RWPE1 (cell line): ENCODE data around the gene RDH5.

Experiments
- CTCF ChIA-PET: fragments of 350-600 bp; sonication (Branson Sonifier 250); formaldehyde crosslinking; extraction: SDS; loops from one replicate; lab custom pipeline; 2021; lab: Yijun Ruan, JAX
- POLR2A ChIA-PET: fragments of 400-600 bp; formaldehyde crosslinking; extraction: SDS; loops from one replicate; lab custom pipeline; 2020; ENCODE audit warnings: antibody characterized with exemption; ENCODE audit not compliant: low non-redundant PET; lab: Yijun Ruan, JAX
- DNase-seq: peaks from one replicate; pipeline ENCODE4 v3.0.0; 2012; ENCODE audit warnings: low spot score
- H3K27ac ChIP-seq: fragments of 450-650 bp; 2 replicates; pipeline ENCODE4 v1.5.1; 2017
- TF ChIP-seq, protein P1 (sequence below): fragments of 450-650 bp; conservative IDR thresholded peaks from 2 replicates; pipeline ENCODE4 v1.5.1; 2017; ENCODE audit warnings: low read depth, mild to moderate bottlenecking

Gene RDH5

DNA sequence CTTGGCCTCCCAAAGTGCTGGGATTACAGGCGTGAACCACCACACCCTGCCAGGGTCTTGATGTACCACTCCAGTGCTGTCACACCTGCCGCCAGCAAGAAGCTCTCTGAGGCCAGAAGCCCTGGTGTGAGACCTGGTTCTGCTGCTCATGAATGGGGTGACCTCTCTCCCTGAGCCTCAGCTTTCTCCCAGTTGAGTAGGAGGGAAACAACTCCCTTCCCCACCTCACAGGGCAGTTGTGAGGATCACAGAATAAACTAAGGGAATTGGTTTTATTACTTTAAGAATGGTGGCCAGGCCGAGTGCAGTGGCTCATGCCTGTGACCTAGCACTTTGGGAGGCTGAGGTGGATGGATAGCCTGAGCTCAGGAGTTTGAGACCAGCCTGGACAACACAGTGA lies 14.4 kb downstream of the RDH5 start:
- peak overlapping the region; percentile 19 for H3K27ac ChIP-seq
- TF ChIP-seq, protein P1, sequence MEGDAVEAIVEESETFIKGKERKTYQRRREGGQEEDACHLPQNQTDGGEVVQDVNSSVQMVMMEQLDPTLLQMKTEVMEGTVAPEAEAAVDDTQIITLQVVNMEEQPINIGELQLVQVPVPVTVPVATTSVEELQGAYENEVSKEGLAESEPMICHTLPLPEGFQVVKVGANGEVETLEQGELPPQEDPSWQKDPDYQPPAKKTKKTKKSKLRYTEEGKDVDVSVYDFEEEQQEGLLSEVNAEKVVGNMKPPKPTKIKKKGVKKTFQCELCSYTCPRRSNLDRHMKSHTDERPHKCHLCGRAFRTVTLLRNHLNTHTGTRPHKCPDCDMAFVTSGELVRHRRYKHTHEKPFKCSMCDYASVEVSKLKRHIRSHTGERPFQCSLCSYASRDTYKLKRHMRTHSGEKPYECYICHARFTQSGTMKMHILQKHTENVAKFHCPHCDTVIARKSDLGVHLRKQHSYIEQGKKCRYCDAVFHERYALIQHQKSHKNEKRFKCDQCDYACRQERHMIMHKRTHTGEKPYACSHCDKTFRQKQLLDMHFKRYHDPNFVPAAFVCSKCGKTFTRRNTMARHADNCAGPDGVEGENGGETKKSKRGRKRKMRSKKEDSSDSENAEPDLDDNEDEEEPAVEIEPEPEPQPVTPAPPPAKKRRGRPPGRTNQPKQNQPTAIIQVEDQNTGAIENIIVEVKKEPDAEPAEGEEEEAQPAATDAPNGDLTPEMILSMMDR = no peak
- POLR2A ChIA-PET = no interaction called here
- CTCF ChIA-PET = interaction anchor here (0.6 kb wide), 1 partner anchor 371 kb away, joined by 4 read pairs; no protein-coding TSS in a partner anchor
- no peak for DNase-seq

DNA sequence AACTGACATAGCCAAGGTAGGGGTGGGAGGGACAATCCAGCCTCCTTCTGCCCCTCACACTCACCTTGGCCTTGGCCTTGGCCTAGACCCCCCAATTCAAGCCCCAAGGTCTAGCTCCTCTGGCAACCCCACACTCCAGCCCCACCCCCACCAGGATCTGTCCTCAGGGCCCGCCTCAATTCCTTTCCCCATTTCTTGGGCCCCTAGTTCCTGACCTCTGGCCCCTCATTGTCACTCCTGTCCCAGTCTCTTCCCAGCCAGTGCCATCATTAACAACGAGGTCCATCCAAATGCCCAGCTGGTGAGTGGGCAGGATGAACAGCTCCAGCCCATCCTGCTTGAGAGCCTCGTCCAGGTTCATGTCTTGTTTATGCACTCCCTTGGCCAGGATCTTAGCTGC lies 15.9 kb downstream of the RDH5 start:
- no peak overlapping the region for H3K27ac ChIP-seq
- POLR2A ChIA-PET = no interaction called here
- TF ChIP-seq, protein P1 = no peak
- CTCF ChIA-PET = no interaction called here
- no peak for DNase-seq

DNA sequence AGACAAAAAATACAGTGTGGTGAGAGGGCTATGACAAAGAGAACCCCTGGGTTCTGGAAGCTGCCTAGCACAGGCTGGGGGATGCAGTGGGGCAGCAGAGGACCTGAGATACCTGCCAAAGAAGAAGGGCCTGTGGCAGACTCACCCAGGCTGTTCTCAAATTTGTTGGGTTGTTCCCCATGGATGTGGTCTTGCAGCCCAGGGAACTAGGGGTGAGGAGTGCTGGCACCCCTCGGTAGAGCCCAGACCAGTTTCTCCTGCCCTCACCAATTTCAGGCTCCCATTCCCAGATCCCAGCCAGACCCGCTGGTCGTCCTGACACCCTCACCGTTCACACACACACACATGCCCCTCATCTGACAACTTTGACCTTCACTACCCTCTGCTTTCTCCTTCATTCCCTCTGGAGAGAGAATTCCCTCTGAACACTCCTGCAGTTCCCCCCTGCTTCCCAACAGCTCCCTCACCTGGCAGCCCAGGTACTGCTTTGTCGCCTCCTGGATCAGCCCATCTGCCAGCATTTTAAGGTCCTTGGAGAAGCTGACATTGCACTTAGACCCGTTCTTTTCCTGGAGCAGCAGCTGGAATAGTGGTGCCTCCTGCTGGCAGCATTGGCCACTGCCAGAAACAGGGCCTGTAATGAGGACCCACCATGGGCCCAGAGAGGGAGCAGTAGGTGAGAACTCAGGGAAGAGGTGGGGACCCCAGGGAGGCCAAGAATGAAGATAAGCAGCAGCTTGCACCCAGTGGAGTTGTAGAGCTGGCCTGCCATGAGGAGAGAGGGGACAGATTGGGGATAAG lies 16.8 kb downstream of the RDH5 start:
- CTCF ChIA-PET = interaction anchor here (0.6 to 2.1 kb wide), 4 partner anchors 12 to 453 kb away, joined by 3 to 11 read pairs (median 4); no protein-coding TSS in a partner anchor
- POLR2A ChIA-PET = no interaction called here
- H3K27ac ChIP-seq = peak overlapping the region; percentile 81
- TF ChIP-seq, protein P1 = no peak; the same call in none of the 2 replicates
- peak; percentile 22 for DNase-seq

DNA sequence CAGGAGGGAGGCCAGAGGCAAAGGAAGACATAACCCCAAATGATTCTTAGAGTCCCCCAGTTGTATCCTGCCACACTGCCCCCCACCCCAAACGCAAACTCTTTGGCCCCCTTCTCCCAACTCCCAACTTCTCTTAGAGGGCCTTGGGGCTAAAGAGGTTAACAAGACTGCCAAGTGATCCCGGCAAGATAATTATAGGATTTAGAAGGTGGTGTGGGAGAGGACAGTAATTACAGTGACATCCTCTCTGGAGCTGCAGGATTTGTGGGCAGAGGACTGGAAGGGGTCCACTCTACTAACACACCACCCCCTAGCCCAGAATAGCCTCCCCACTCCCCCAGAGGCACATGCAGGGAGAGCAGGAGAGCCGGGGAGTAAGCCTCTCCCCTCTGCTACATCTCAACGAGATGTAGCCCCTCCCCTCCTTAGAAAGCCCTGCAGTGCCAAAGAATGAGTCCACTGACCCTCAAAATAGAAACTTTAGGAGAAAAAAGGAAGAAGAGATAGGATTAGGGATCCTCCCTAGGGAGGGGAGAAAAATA lies 17.5 kb downstream of the RDH5 start:
- POLR2A ChIA-PET = interaction anchor here (0.5 kb wide), 1 partner anchor 147 kb away, joined by 3 read pairs; no protein-coding TSS in a partner anchor
- TF ChIP-seq, protein P1 = no peak
- no peak for DNase-seq
- CTCF ChIA-PET = interaction anchor here (0.6 to 2.1 kb wide), 8 partner anchors 13 to 452 kb away, joined by 3 to 11 read pairs (median 4); a partner anchor contains a TSS
- peak overlapping the region; percentile 81 for H3K27ac ChIP-seq

DNA sequence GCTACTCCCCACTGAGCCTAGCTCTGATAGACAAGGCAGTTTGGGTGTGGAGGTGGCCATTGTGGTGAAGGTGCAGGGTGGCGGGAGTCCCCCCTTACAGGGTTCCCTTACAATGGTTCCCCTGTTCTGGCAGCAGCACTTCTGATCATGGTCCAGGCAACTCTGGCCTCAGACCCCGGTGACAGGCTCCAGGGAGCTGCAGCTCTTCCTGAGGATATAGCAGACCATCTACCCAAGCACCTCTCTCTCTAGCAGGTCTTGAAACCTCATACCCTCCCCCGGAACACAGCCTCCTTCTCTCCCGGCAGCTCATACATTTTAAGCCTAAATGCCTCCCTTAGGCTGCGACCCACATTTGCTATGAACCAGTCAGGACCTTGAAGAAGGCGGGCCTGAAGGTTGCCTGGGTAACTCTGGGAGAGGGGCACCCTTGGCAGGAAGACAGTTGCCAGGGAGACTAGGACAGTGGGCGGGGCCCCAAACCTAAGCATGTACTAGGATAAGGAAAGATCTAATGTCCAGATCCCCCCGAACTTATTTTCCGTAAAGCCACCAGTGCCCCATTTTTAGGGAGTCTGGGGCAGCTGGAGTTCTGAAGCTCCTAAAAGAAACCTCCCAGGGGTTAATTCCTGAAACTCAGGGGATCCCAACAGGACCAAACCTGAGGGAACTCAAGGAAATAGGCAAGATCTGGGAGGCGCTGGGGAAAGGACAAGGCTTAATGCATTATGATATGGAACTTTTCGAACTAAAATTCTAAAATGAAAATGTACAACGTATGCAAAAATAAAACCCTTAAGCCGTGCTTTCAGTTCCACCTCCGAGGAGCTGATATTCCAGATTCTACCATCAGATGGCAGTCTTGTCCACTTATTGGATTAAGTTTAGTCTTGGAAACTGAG lies 18.2 kb downstream of the RDH5 start:
- peak overlapping the region; percentile 81 for H3K27ac ChIP-seq
- TF ChIP-seq, protein P1 = peak; percentile 79
- POLR2A ChIA-PET = interaction anchor here (0.5 kb wide), 1 partner anchor 147 kb away, joined by 3 read pairs; no protein-coding TSS in a partner anchor
- DNase-seq = peak; percentile 59
- CTCF ChIA-PET = interaction anchor here (0.6 to 2.1 kb wide), 18 partner anchors 9 to 509 kb away, joined by 3 to 11 read pairs (median 4); partner anchors contain the start of genes BLOC1S1 and SARNP
